HFF-Myc (cell line): ENCODE results near the gene SPP1.

ENCODE experiments used
- DNase-seq: peaks from one replicate; pipeline ENCODE4 v3.0.0-alpha.2; 2011; ENCODE audit warnings: low read depth; ENCODE audit errors: extremely low read depth
- H3K4me3 ChIP-seq: replicated peaks from 2 replicates; pipeline ENCODE4 v1.5.1; 2011; ENCODE audit warnings: low read depth, mild to moderate bottlenecking, control low read depth, low read length
- CTCF ChIP-seq: IDR thresholded peaks from 2 replicates; pipeline ENCODE4 v1.5.1; 2012; ENCODE audit warnings: mild to moderate bottlenecking, low read depth, low read length, control low read depth; ENCODE audit errors: missing control alignments

The SPP1 gene

GRCh38 chr4:87967193-87967592 is 8.3 kb upstream of the SPP1 start:
- no peak for TF ChIP-seq CTCF
- DNase-seq: no peak
- H3K4me3 ChIP-seq: no peak overlapping the region

GRCh38 chr4:87970121-87970520 is 5.4 kb upstream of the SPP1 start:
- DNase-seq: no peak
- H3K4me3 ChIP-seq: no peak overlapping the region
- TF ChIP-seq CTCF: no peak

- DNase-seq: no peak
- TF ChIP-seq CTCF: no peak
- no peak overlapping the region for H3K4me3 ChIP-seq
Measured at GRCh38 chr4:87971866-87972265, 3.6 kb upstream of the SPP1 start.

- DNase-seq: peak; percentile 35
- TF ChIP-seq CTCF: peak; percentile 79
- peak overlapping the region; percentile 23 for H3K4me3 ChIP-seq
Measured at GRCh38 chr4:87973283-87974169, 2.0 kb upstream of the SPP1 start.

- DNase-seq: no peak
- H3K4me3 ChIP-seq: no peak overlapping the region
- TF ChIP-seq CTCF: no peak
Measured at GRCh38 chr4:87974856-87975462, 555 bp upstream of the SPP1 start.

- no peak overlapping the region for H3K4me3 ChIP-seq
- no peak for DNase-seq
- no peak for TF ChIP-seq CTCF
Measured at GRCh38 chr4:87977521-87978278, 2.2 kb downstream of the SPP1 start.
